Endothelial cell of umbilical vein (primary cell): ENCODE measurements around the gene HEBP1. TPM values are rescaled to one million over a fixed set of nuclear protein-coding genes. Genes with fewer than 3 reads are reported as not detected.

Experiments used
- BruUV-seq: library from RNA; stranded (reverse); fragments of 400-500 nt; replicated peaks from 2 replicates; lab custom pipeline; 2021; lab: Mats Ljungman, UMichigan
- CTCF ChIA-PET: fragments of 300-600, 350-600 bp; sonication (Branson Sonifier 250); formaldehyde crosslinking; loops from one replicate; lab custom pipeline; 2021; ENCODE audit warnings: antibody characterized with exemption, inconsistent platforms; lab: Charles Lee
- POLR2A ChIA-PET: fragments of 300-600, 350-600 bp; sonication (Branson Sonifier 250); formaldehyde crosslinking; loops from one replicate; lab custom pipeline; 2021; ENCODE audit warnings: antibody characterized with exemption, inconsistent platforms; lab: Charles Lee
- DNase-seq: peaks from one replicate; pipeline ENCODE4 v3.0.0-alpha.2; 2011; ENCODE audit warnings: low read depth, low spot score
- FAIRE-seq: peaks from 2 replicates; lab custom pipeline; 2011; peaks lifted over from hg19 to GRCh38; lab: Jason Lieb, UNC
- H2AFZ ChIP-seq: 2 replicates; pipeline ENCODE4 v1.6.0; 2012; ENCODE audit warnings: low read depth, low read length, control low read depth, inconsistent platforms
- H3K27ac ChIP-seq: 2 replicates; pipeline ENCODE4 v1.5.1; 2011; ENCODE audit warnings: low read depth, mild to moderate bottlenecking, control low read depth, low read length, moderate library complexity; ENCODE audit not compliant: insufficient read depth
- H3K27me3 ChIP-seq, 2 experiments: 2 replicates each; pipeline versions ENCODE4 v1.6.0 to v1.6.1; 2011; ENCODE audit warnings: low read length in 2 of 2, mixed read lengths in 1 of 2; ENCODE audit not compliant: control insufficient read depth in 2 of 2, insufficient read depth in 2 of 2
- H3K36me3 ChIP-seq, 2 experiments: 2 replicates in 1 of 2; 3 replicates in 1 of 2; pipeline ENCODE4 v1.5.1; 2011; ENCODE audit warnings: low read length in 2 of 2, mild to moderate bottlenecking in 1 of 2, moderate library complexity in 1 of 2; ENCODE audit not compliant: control insufficient read depth in 2 of 2, insufficient read depth in 2 of 2; ENCODE audit errors: extremely low read depth in 1 of 2
- H3K4me1 ChIP-seq: 3 replicates; pipeline ENCODE4 v1.5.1; 2011; ENCODE audit warnings: mild to moderate bottlenecking, low read length; ENCODE audit not compliant: control insufficient read depth, insufficient read depth; ENCODE audit errors: extremely low read depth
- H3K4me2 ChIP-seq: 2 replicates; pipeline ENCODE4 v1.6.1; 2011; ENCODE audit warnings: low read length, control low read depth, mixed read lengths; ENCODE audit not compliant: insufficient read depth
- H3K4me3 ChIP-seq, 3 experiments: fragments of 200-600 bp in 1 of 3; sonication (generic), shearing (Covaris generic) in 1 of 3; replicated peaks in 1 of 3; 2 replicates each; pipeline ENCODE4 v1.5.1; 2011 to 2016; ENCODE audit warnings: control low read depth in 3 of 3, low read length in 3 of 3, mild to moderate bottlenecking in 2 of 3, inconsistent platforms in 1 of 3, low read depth in 1 of 3, moderate library complexity in 1 of 3; ENCODE audit not compliant: insufficient read depth in 1 of 3
- H3K79me2 ChIP-seq: 2 replicates; pipeline ENCODE4 v1.6.0; 2012; ENCODE audit warnings: low read length, inconsistent platforms; ENCODE audit not compliant: control insufficient read depth, insufficient read depth
- H3K9ac ChIP-seq: replicated peaks from 2 replicates; pipeline ENCODE3; 2011; ENCODE audit warnings: low read length, control low read depth; ENCODE audit not compliant: insufficient read depth; ENCODE audit errors: extremely low read depth
- H3K9me1 ChIP-seq: replicated peaks from 3 replicates; pipeline ENCODE4 v1.6.0; 2011; ENCODE audit warnings: mild to moderate bottlenecking, low read length; ENCODE audit not compliant: control insufficient read depth, insufficient read depth; ENCODE audit errors: extremely low read depth
- H3K9me3 ChIP-seq: replicated peaks from 2 replicates; pipeline ENCODE4 v1.5.1; 2012; ENCODE audit warnings: low read length, inconsistent platforms; ENCODE audit not compliant: control insufficient read depth, insufficient read depth
- H4K20me1 ChIP-seq: replicated peaks from 2 replicates; pipeline ENCODE3; 2011; ENCODE audit warnings: mild to moderate bottlenecking, low read length; ENCODE audit not compliant: control insufficient read depth, insufficient read depth; ENCODE audit errors: extremely low read depth
- EZH2 ChIP-seq: IDR thresholded peaks from 2 replicates; pipeline ENCODE4 v1.6.1; 2012; ENCODE audit warnings: borderline replicate concordance, low read depth, mild to moderate bottlenecking, moderate library complexity, low read length, inconsistent platforms; ENCODE audit not compliant: severe bottlenecking
- JUN ChIP-seq: IDR thresholded peaks from 2 replicates; pipeline ENCODE4 v1.6.1; 2011; ENCODE audit warnings: borderline replicate concordance, low read depth; ENCODE audit not compliant: insufficient read length, insufficient read depth
- MAX ChIP-seq: IDR thresholded peaks from 2 replicates; pipeline ENCODE4 v1.6.1; 2011; ENCODE audit not compliant: insufficient read depth, insufficient read length
- dilution Hi-C: fragments of 300-500 bp; cut with MboI; formaldehyde crosslinking; loops from one replicate; pipeline ENCODE4 v1.15.0; 2019; ENCODE audit warnings: low sequenced_read_pairs; ENCODE audit not compliant: extremely low pct_ligation_motif_present
- intact Hi-C: fragments of 100-400 bp; cut with micrococcal nuclease; formaldehyde crosslinking; loops from one replicate; pipeline ENCODE4 v1.10.0; 2022
- polyA plus RNA-seq, 4 experiments: library from polyadenylated mRNA; depleted of rRNA in 3 of 4; stranded (reverse) in 3 of 4; unstranded in 1 of 4; fragments of >200 nt; gene quantifications; 2 replicates each; pipeline versions ENCODE4 v1.2.1 to v1.2.3, GENCODE V29; 2011 to 2012; ENCODE audit warnings: missing spikeins in 1 of 4
- total RNA-seq: library from RNA; stranded (reverse); gene quantifications from 2 replicates; pipeline ENCODE4 v1.2.3, GENCODE V29; 2021

Gene HEBP1
- total and polyA plus RNA-seq, 2 donors (not counting 3 experiments of a cell fraction or from before 2014, with no cell fraction given), result 23.1 to 59.5 TPM

GRCh38 chr12:12936983-12937491, 63.0 kb downstream of the HEBP1 start:
- H3K9ac ChIP-seq, result no peak overlapping the region
- no peaks in the 10 kb centered on the region for H3K27me3 ChIP-seq
- ChIA-PET POLR2A (no interaction called here), CTCF (interaction anchor here (1.9 kb wide), 1 partner anchor 18 kb away, joined by 4 read pairs; no protein-coding TSS in a partner anchor)
- no peak for TF ChIP-seq EZH2
- no peak overlapping the region for H2AFZ ChIP-seq
- FAIRE-seq, result no peak
- dilution Hi-C loops (no loop called here), intact Hi-C loops (no loop called here)
- H3K27ac ChIP-seq, result no peak overlapping the region
- H3K4me1 ChIP-seq, result no peaks in the 10 kb centered on the region
- no peaks in the 10 kb centered on the region for H3K36me3 ChIP-seq
- H3K9me1 ChIP-seq, result no peaks in the 10 kb centered on the region
- H3K79me2 ChIP-seq, result no peaks in the 10 kb centered on the region
- BruUV-seq, result no TSS peak
- no peaks in the 10 kb centered on the region for H4K20me1 ChIP-seq
- no peaks in the 10 kb centered on the region for H3K9me3 ChIP-seq
- DNase-seq, result no peak
- H3K4me2 ChIP-seq, result no peak overlapping the region
- no peak overlapping the region for H3K4me3 ChIP-seq

GRCh38 chr12:12934556-12934955, 65.5 kb downstream of the HEBP1 start:
- H3K36me3 ChIP-seq, result no peaks in the 10 kb centered on the region
- dilution Hi-C loops, result no loop called here
- DNase-seq (no peak), FAIRE-seq (no peak)
- intact Hi-C loops, result no loop called here
- H4K20me1 ChIP-seq, result no peaks in the 10 kb centered on the region
- H3K4me2 ChIP-seq, result no peak overlapping the region
- CTCF ChIA-PET, result no interaction called here
- H3K27ac ChIP-seq, result no peak overlapping the region
- H3K79me2 ChIP-seq, result no peaks in the 10 kb centered on the region
- no peak overlapping the region for H2AFZ ChIP-seq
- POLR2A ChIA-PET, result no interaction called here
- no peaks in the 10 kb centered on the region for H3K9me1 ChIP-seq
- BruUV-seq, result no TSS peak
- H3K4me3 ChIP-seq, result no peak overlapping the region
- H3K4me1 ChIP-seq, result no peaks in the 10 kb centered on the region
- TF ChIP-seq JUN (no peak), MAX (no peak)
- H3K27me3 ChIP-seq, result no peaks in the 10 kb centered on the region
- no peak overlapping the region for H3K9ac ChIP-seq
- no peaks in the 10 kb centered on the region for H3K9me3 ChIP-seq
